Endothelial cell of umbilical vein (primary cell): ENCODE data around the gene TMEM185A.

Experiments
- CTCF ChIP-seq, 2 donors: IDR thresholded peaks; 1 replicate in 1 of 2; 2 replicates in 1 of 2; pipeline ENCODE4 v1.5.1; 2011; ENCODE audit warnings: low read length in 2 of 2, mild to moderate bottlenecking in 2 of 2, moderate library complexity in 2 of 2, control low read depth in 1 of 2, inconsistent platforms in 1 of 2, low read depth in 1 of 2; ENCODE audit not compliant: insufficient read depth in 1 of 2; ENCODE audit errors: extremely low read depth in 1 of 2
- EZH2 ChIP-seq: IDR thresholded peaks from 2 replicates; pipeline ENCODE4 v1.6.1; 2012; ENCODE audit warnings: borderline replicate concordance, low read depth, mild to moderate bottlenecking, moderate library complexity, low read length, inconsistent platforms; ENCODE audit not compliant: severe bottlenecking
- FOS ChIP-seq: IDR thresholded peaks from 2 replicates; pipeline ENCODE4 v1.6.1; 2011; ENCODE audit warnings: mild to moderate bottlenecking, low read length, moderate library complexity, borderline replicate concordance; ENCODE audit not compliant: insufficient read depth
- JUN ChIP-seq: IDR thresholded peaks from 2 replicates; pipeline ENCODE4 v1.6.1; 2011; ENCODE audit warnings: borderline replicate concordance, low read depth; ENCODE audit not compliant: insufficient read length, insufficient read depth
- POLR2A ChIP-seq: IDR thresholded peaks from 2 replicates; pipeline ENCODE4 v1.6.1; 2012; ENCODE audit warnings: low read depth, mild to moderate bottlenecking, control low read depth, low read length
- POLR2AphosphoS5 ChIP-seq: IDR thresholded peaks from 2 replicates; pipeline ENCODE4 v1.6.1; 2012; ENCODE audit warnings: low read depth, mild to moderate bottlenecking, control low read depth, low read length, moderate library complexity; ENCODE audit not compliant: insufficient read depth
- TF ChIP-seq, protein P1 (sequence below): IDR thresholded peaks from 2 replicates; pipeline ENCODE4 v1.6.1; 2011; ENCODE audit not compliant: insufficient read depth, insufficient read length

DNA sequence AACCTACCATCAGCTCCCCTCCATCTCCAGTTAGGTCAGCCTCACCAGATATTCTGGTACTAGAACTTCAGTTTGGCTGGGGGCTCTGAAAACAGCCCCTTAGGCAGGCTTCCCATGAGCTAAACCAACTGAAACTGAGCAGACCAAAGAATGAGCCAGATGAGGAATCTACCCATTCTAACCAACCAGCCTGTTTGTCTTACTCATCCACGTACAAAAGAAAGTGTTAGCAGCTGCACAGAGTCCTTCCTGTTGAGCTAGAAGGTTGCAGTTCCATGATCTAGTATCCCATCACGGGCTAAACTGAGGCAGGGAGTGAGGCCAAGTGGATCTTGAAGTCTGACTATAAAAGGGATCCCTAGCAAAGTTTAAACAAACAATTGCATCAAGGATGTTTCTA is 61.8 kb downstream of the TMEM185A start:
- TF ChIP-seq POLR2AphosphoS5 (no peak), EZH2 (no peak), CTCF (IDR thresholded peaks at IDR 0.05; ENCODE audit: extremely low read depth in 1 of 2, insufficient read depth in 1 of 2, low read depth in 1 of 2, low read length in 2 of 2) (no peak), POLR2A (no peak), FOS (no peak), JUN (no peak)
- TF ChIP-seq, protein P1, sequence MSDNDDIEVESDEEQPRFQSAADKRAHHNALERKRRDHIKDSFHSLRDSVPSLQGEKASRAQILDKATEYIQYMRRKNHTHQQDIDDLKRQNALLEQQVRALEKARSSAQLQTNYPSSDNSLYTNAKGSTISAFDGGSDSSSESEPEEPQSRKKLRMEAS = no peak
